GM20000 (cell line): ENCODE measurements around the gene EFCAB13.

Experiments used
- DNase-seq: peaks from one replicate; pipeline ENCODE4 v3.0.0; 2012; ENCODE audit warnings: low spot score
- CTCF ChIP-seq: IDR thresholded peaks from 2 replicates; pipeline ENCODE4 v1.5.1; 2012; ENCODE audit warnings: mild to moderate bottlenecking, control low read depth; ENCODE audit errors: extremely low read depth, missing control alignments

Gene EFCAB13

GRCh38 chr17:47278561-47278960 lies 45.2 kb upstream of the EFCAB13 start:
- DNase-seq = no peak
- TF ChIP-seq CTCF = no peak

- TF ChIP-seq CTCF = no peak
- peak; percentile 80 for DNase-seq
These were observed 44.5 kb upstream of the EFCAB13 start for GRCh38 chr17:47279062-47279801.

GRCh38 chr17:47280072-47280811 lies 43.5 kb upstream of the EFCAB13 start:
- no peak for DNase-seq
- TF ChIP-seq CTCF = no peak

- no peak for DNase-seq
- TF ChIP-seq CTCF = no peak
These were observed 42.5 kb upstream of the EFCAB13 start for GRCh38 chr17:47281216-47281615.

- TF ChIP-seq CTCF = no peak
- no peak for DNase-seq
These were observed 38.8 kb upstream of the EFCAB13 start for GRCh38 chr17:47285003-47285402.

- DNase-seq = peak; percentile 73
- TF ChIP-seq CTCF = no peak
These were observed 37.4 kb upstream of the EFCAB13 start for GRCh38 chr17:47286198-47286914.

- DNase-seq = no peak
- TF ChIP-seq CTCF = no peak
These were observed 36.7 kb upstream of the EFCAB13 start for GRCh38 chr17:47287068-47287467.
